Transverse colon (tissue), 3 donors: ENCODE results near the gene BZW1.

Experiments used
- CTCF ChIP-seq, 5 experiments: fragments of 200-600 bp in 3 of 5; fragments of 450-650 bp in 2 of 5; sonication (generic) in 3 of 5; IDR thresholded peaks; 1 replicate in 2 of 5; 2 replicates in 3 of 5; pipeline ENCODE4 v1.5.1; 2016 to 2017; ENCODE audit warnings: antibody characterized with exemption in 5 of 5, inconsistent platforms in 3 of 5, mild to moderate bottlenecking in 2 of 5, moderate library complexity in 1 of 5
- POLR2A ChIP-seq: fragments of 450-650 bp; IDR thresholded peaks from one replicate; pipeline ENCODE4 v1.6.1; 2016; ENCODE audit warnings: antibody characterized with exemption, mild to moderate bottlenecking, moderate library complexity

- TF ChIP-seq CTCF (IDR thresholded peaks at IDR 0.05) (no peak), POLR2A (no peak)
These were observed 40.9 kb downstream of the BZW1 start for GRCh38 chr2:200852605-200853004.
